Astrocyte of the spinal cord (primary cell): ENCODE data around the gene HAPLN1.
"Not testable (repeated sequence)": the region's sequence is repeated elsewhere in the genome, so short reads cannot be mapped to it uniquely, and the experiment has no call there.

Experiments
- DNase-seq: peaks from one replicate; pipeline ENCODE4 v3.0.0; 2011; ENCODE audit warnings: low read depth, low spot score
- H3K4me3 ChIP-seq: 2 replicates; pipeline ENCODE4 v1.5.1; 2011; ENCODE audit warnings: low read depth, mild to moderate bottlenecking, low read length, moderate library complexity
- in situ Hi-C: cut with HindIII; loops from 2 replicates; pipeline ENCODE4 v1.10.0; 2017; ENCODE audit warnings: low sequenced_read_pairs
- TF ChIP-seq, protein P1 (sequence below): IDR thresholded peaks from 2 replicates; pipeline ENCODE4 v1.5.1; 2012; ENCODE audit warnings: low read depth, mild to moderate bottlenecking, low read length, inconsistent platforms

The HAPLN1 gene

DNA sequence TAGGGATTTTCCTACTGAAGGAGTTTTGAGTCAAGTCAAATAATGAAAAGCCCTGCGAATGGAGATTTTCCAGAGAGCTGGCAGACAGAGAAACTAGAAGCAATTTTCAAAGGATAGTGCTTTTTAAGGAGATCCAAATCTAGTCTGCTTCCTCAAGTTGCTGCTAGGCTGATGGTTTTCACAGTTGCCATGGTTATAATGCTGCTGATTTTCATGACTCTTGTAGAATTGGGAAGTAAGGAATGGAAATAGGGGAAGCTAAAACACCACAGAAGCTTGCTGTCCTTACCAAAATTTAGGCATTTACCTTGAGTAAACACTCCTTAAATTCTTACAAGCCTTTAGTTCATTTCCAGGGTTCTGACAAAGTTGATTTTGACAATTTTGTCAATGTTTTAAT, 30.1 kb upstream of the HAPLN1 start:
- TF ChIP-seq, protein P1, sequence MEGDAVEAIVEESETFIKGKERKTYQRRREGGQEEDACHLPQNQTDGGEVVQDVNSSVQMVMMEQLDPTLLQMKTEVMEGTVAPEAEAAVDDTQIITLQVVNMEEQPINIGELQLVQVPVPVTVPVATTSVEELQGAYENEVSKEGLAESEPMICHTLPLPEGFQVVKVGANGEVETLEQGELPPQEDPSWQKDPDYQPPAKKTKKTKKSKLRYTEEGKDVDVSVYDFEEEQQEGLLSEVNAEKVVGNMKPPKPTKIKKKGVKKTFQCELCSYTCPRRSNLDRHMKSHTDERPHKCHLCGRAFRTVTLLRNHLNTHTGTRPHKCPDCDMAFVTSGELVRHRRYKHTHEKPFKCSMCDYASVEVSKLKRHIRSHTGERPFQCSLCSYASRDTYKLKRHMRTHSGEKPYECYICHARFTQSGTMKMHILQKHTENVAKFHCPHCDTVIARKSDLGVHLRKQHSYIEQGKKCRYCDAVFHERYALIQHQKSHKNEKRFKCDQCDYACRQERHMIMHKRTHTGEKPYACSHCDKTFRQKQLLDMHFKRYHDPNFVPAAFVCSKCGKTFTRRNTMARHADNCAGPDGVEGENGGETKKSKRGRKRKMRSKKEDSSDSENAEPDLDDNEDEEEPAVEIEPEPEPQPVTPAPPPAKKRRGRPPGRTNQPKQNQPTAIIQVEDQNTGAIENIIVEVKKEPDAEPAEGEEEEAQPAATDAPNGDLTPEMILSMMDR = no peak
- in situ Hi-C loops = no loop called here
- DNase-seq = no peak
- no peak overlapping the region for H3K4me3 ChIP-seq

DNA sequence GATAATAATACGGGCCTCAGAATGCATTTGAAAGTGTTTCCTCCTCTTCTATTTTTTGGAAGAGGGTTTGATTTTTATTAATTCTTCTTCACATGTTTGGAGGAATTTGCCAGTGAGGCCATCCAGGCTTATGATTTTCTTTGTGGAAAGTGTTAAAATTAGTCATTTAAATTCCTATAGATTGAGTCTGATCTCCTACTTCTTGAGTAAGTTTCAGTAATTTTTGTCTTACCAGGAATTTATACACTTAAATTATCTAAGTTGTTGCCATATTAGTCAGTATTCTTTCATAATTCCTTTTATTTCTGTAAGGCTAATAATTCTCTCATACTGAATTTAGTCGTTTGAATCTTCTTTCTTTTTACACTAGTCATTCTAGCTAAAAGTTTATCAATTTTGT, 25.2 kb upstream of the HAPLN1 start:
- TF ChIP-seq, protein P1 = no peak
- in situ Hi-C loops = no loop called here
- no peak for DNase-seq
- H3K4me3 ChIP-seq = no peak overlapping the region

DNA sequence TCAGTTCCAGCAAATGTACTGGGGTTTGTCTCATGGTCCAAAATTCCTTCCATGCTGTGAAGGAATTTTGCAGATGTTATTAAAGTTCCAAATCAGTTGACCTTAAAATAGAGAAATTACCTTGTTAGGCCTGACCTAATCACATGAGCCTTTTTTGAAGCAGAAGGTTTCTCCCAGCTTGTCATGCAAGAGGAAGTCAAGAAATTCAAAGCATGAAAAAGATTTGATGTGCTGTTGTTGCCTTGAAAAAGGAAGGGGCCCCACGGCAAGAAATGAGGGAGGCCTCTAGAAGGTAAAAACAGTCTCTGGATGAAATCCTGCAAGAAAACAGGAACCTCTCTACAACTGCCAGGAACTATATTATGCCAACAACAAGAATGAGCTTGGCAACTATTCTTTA, 24.2 kb upstream of the HAPLN1 start:
- no peak overlapping the region for H3K4me3 ChIP-seq
- TF ChIP-seq, protein P1 = no peak
- peak; percentile 16 for DNase-seq
- in situ Hi-C loops = no loop called here

DNA sequence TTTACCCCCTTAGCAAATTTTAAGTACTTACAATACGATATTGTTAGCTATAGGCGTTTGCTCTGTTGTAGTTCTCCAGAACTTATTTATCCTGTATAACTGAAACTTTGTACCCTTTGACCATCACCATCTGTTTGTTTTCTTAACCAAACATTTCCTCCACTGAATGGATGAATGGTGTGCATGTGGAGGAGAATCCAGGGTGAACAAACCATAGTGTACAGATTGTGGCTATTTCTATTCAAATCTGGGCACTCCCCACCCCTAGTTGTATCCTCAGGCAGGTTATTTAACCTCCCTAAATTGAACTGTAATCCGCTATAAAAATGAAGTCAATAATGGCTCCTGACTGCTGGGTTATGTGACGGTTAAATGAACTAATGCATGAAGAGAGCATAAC, 21.4 kb upstream of the HAPLN1 start:
- TF ChIP-seq, protein P1 = no peak
- H3K4me3 ChIP-seq = no peak overlapping the region
- in situ Hi-C loops = no loop called here

DNA sequence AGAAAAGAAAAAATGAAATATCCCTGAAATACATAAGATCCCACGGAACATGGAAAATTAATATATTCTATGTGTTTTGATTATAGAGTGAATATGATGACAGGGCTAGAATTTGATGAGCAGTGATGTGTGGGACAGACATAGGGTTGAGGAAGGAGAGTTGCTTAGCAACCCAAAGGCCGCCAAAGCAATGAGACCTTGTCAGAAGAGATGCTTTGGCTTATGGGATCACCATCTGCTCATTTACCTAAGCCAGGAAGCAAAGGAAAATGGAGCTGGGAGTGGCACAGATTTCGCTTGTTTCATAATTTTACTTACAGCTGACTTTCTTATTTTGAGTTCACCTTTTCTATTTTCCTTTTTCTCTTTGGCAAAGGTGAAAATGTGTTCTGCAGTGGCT, 20.9 kb upstream of the HAPLN1 start:
- H3K4me3 ChIP-seq = no peak overlapping the region
- TF ChIP-seq, protein P1 = no peak
- no peak for DNase-seq
- in situ Hi-C loops = no loop called here

More for the DNA sequence above, 21.4 kb upstream of the HAPLN1 start:
- DNase-seq = no peak

DNA sequence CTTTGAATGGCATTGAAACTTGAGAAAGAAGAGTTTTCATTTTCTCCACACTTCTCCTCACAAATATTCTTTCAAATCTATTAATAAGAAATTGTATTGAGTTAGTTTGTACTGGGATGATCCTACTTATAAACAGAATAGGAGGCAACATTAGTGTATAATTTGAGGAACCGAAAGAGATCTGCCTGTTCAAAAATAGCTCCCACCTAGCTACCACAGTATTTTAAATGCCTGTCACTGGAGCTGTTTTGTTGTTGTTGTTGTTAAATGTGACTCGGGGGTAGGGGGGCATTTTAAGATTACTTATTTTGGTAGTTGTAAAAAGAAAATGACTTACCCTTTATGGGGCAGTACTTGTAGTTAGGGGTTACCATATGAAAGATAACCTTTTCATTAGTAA, 20.1 kb upstream of the HAPLN1 start:
- no peak for DNase-seq
- in situ Hi-C loops = no loop called here
- H3K4me3 ChIP-seq = no peak overlapping the region
- TF ChIP-seq, protein P1 = no peak

DNA sequence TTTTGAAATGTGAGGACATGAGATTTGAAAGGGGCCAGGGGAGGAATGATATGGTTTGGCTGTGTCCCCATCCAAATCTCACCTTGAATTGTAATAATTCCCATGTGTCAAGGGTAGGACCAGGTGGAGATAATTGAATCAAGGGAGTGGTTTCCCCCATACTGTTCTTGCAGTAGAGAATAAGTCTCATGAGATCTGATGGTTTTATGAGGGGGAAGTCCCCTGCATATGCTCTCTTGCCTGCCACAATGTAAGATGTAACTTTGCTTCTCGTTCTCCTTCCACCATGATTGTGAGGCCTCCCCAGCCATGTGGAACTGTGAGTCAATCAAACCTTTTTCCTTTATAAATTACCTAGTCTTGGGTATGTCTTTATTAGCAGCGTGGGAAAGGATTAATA, 15.5 kb upstream of the HAPLN1 start:
- H3K4me3 ChIP-seq, DNase-seq, in situ Hi-C loops: not testable (repeated sequence)

DNA sequence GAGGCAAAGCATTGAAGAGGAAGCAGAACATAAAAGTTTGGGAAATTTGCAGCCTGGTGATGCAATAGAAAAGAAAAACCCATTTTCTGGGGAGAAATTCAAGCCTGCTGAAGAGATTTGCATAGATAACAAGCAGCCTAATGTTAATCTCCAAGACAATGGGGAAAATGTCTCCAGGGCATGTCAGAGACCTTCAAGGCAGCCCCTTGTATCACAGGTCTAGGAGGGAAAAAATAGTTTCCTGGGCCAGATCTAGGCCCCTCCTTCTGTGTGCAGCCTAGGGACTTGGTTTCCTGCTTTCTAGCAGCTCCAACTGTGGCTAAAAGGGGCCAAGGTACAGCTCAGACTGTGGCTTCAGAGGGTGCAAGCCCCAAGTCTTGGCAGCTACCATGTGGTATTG, 14.4 kb upstream of the HAPLN1 start:
- DNase-seq, H3K4me3 ChIP-seq, in situ Hi-C loops: not testable (repeated sequence)
